H9 (cell line): ENCODE measurements around the gene TMEM95. TPM values are rescaled to one million over a fixed set of nuclear protein-coding genes. Genes with fewer than 3 reads are reported as not detected.

Source experiments
- DNase-seq: peaks from one replicate; pipeline ENCODE4 v3.0.0-alpha.2; 2017
- H2AFZ ChIP-seq: one replicate; pipeline ENCODE4 v1.6.1; 2013; ENCODE audit warnings: mild to moderate bottlenecking, low read length, control low read depth, moderate library complexity
- H2AK5ac ChIP-seq: 2 replicates; pipeline ENCODE4 v1.6.1; 2013; ENCODE audit warnings: low read length, control low read depth, mixed read lengths; ENCODE audit not compliant: insufficient read length
- H2BK120ac ChIP-seq: one replicate; pipeline ENCODE4 v1.6.1; 2013; ENCODE audit warnings: low read depth, mild to moderate bottlenecking, low read length, control low read depth, inconsistent platforms; ENCODE audit not compliant: poor library complexity, severe bottlenecking
- H2BK12ac ChIP-seq: 2 replicates; pipeline ENCODE4 v1.6.1; 2013; ENCODE audit warnings: low read length, control low read depth, mixed read lengths, low read depth; ENCODE audit not compliant: insufficient read length
- H2BK15ac ChIP-seq: 2 replicates; pipeline ENCODE4 v1.6.1; 2013; ENCODE audit warnings: low read depth, low read length, control low read depth
- H2BK20ac ChIP-seq: one replicate; pipeline ENCODE4 v1.6.1; 2013; ENCODE audit warnings: low read depth, mild to moderate bottlenecking, low read length, control low read depth, inconsistent platforms; ENCODE audit not compliant: poor library complexity, severe bottlenecking
- H2BK5ac ChIP-seq: 2 replicates; pipeline ENCODE4 v1.6.1; 2013; ENCODE audit warnings: low read length, control low read depth, mixed read lengths; ENCODE audit not compliant: insufficient read length
- H3K14ac ChIP-seq: 2 replicates; pipeline ENCODE4 v1.6.1; 2013; ENCODE audit warnings: low read length, control low read depth; ENCODE audit not compliant: insufficient read depth
- H3K18ac ChIP-seq: 2 replicates; pipeline ENCODE4 v1.6.1; 2013; ENCODE audit warnings: low read depth, mild to moderate bottlenecking, mixed read lengths, low read length, control low read depth; ENCODE audit not compliant: insufficient read length
- H3K23ac ChIP-seq: 2 replicates; pipeline ENCODE4 v1.6.1; 2013; ENCODE audit warnings: low read length, control low read depth, mixed read lengths, low read depth; ENCODE audit not compliant: insufficient read length
- H3K23me2 ChIP-seq: 2 replicates; pipeline ENCODE4 v1.6.1; 2013; ENCODE audit warnings: low read depth, mild to moderate bottlenecking, mixed read lengths, low read length, control low read depth; ENCODE audit not compliant: insufficient read length, poor library complexity, severe bottlenecking
- H3K27ac ChIP-seq: 2 replicates; pipeline ENCODE4 v1.5.1; 2013; ENCODE audit warnings: low read length, control low read depth, mixed read lengths, low read depth; ENCODE audit not compliant: insufficient read length
- H3K27me3 ChIP-seq: 2 replicates; pipeline ENCODE4 v1.6.1; 2013; ENCODE audit warnings: low read length, control low read depth, inconsistent platforms; ENCODE audit not compliant: insufficient read depth
- H3K4ac ChIP-seq: 2 replicates; pipeline ENCODE4 v1.6.1; 2013; ENCODE audit warnings: low read depth, mild to moderate bottlenecking, control low read depth, inconsistent platforms, low read length, moderate library complexity
- H3K4me1 ChIP-seq: 2 replicates; pipeline ENCODE4 v1.6.1; 2013; ENCODE audit warnings: low read length, control low read depth, inconsistent platforms; ENCODE audit not compliant: insufficient read depth
- H3K4me2 ChIP-seq: 2 replicates; pipeline ENCODE4 v1.6.1; 2013; ENCODE audit warnings: low read length, control low read depth, mixed read lengths; ENCODE audit not compliant: insufficient read length, insufficient read depth
- H3K56ac ChIP-seq: 2 replicates; pipeline ENCODE4 v1.6.1; 2013; ENCODE audit warnings: low read depth, mild to moderate bottlenecking, mixed read lengths, low read length, control low read depth; ENCODE audit not compliant: insufficient read length
- H3K79me1 ChIP-seq: 2 replicates; pipeline ENCODE4 v1.6.1; 2013; ENCODE audit warnings: low read depth, mild to moderate bottlenecking, moderate library complexity, low read length, control low read depth, inconsistent platforms; ENCODE audit not compliant: insufficient read depth, poor library complexity, severe bottlenecking
- H3K79me2 ChIP-seq: 2 replicates; pipeline ENCODE4 v1.6.1; 2013; ENCODE audit warnings: low read length, control low read depth, inconsistent platforms; ENCODE audit not compliant: insufficient read depth
- H3K9ac ChIP-seq: 2 replicates; pipeline ENCODE4 v1.6.1; 2013; ENCODE audit warnings: low read length, control low read depth, mixed read lengths; ENCODE audit not compliant: insufficient read length; ENCODE audit errors: extremely low read depth
- H3K9me3 ChIP-seq: one replicate; pipeline ENCODE4 v1.6.1; 2013; ENCODE audit warnings: low read depth, low read length, inconsistent platforms; ENCODE audit not compliant: control insufficient read depth
- H3T11ph ChIP-seq: one replicate; pipeline ENCODE4 v1.6.1; 2013; ENCODE audit warnings: mild to moderate bottlenecking, low read length, control low read depth, inconsistent platforms
- H4K20me1 ChIP-seq: one replicate; pipeline ENCODE4 v1.6.1; 2013; ENCODE audit not compliant: control insufficient read depth, insufficient read length, insufficient read depth
- H4K5ac ChIP-seq: 2 replicates; pipeline ENCODE4 v1.6.1; 2013; ENCODE audit warnings: low read depth, mild to moderate bottlenecking, mixed read lengths, low read length, control low read depth; ENCODE audit not compliant: insufficient read length
- H4K8ac ChIP-seq: replicated peaks from 2 replicates; pipeline ENCODE4 v1.6.1; 2013; ENCODE audit warnings: low read length, control low read depth, mixed read lengths, low read depth; ENCODE audit not compliant: insufficient read length
- H4K91ac ChIP-seq: 2 replicates; pipeline ENCODE4 v1.6.1; 2013; ENCODE audit warnings: low read depth, mild to moderate bottlenecking, moderate library complexity, mixed read lengths, low read length, control low read depth; ENCODE audit not compliant: insufficient read length
- H3K27ac Mint-ChIP-seq, 3 experiments: 2 replicates in 2 of 3; 3 replicates in 1 of 3; pipeline ENCODE4 v1.8.0; 2020 to 2021; ENCODE audit warnings: mixed read lengths in 3 of 3, mild to moderate bottlenecking in 1 of 3, moderate library complexity in 1 of 3
- H3K27me3 Mint-ChIP-seq: 2 replicates; pipeline ENCODE4 v1.8.0; 2021; ENCODE audit warnings: low read depth, mild to moderate bottlenecking, moderate library complexity, mixed read lengths
- H3K36me3 Mint-ChIP-seq, 3 experiments: 2 replicates in 2 of 3; 3 replicates in 1 of 3; pipeline ENCODE4 v1.8.0; 2020 to 2021; ENCODE audit warnings: low read depth in 3 of 3, mixed read lengths in 3 of 3; ENCODE audit not compliant: insufficient read depth in 1 of 3
- H3K4me1 Mint-ChIP-seq, 2 experiments: 2 replicates each; pipeline ENCODE4 v1.8.0; 2020; ENCODE audit warnings: mixed read lengths in 2 of 2
- H3K4me3 Mint-ChIP-seq, 2 experiments: 2 replicates in 1 of 2; 3 replicates in 1 of 2; pipeline ENCODE4 v1.8.0; 2020 to 2021; ENCODE audit warnings: mild to moderate bottlenecking in 2 of 2, mixed read lengths in 2 of 2, moderate library complexity in 1 of 2
- H3K9me3 Mint-ChIP-seq, 2 experiments: 2 replicates in 1 of 2; 3 replicates in 1 of 2; pipeline ENCODE4 v1.8.0; 2020; ENCODE audit warnings: mild to moderate bottlenecking in 2 of 2, mixed read lengths in 2 of 2, moderate library complexity in 1 of 2
- CTCF ChIP-seq: fragments of 200-600 bp; sonication (generic); conservative IDR thresholded peaks from 3 replicates; pipeline ENCODE4 v1.8.0; 2021; ENCODE audit warnings: antibody characterized with exemption, mild to moderate bottlenecking
- WGBS: extraction: QIAGEN DNeasy Blood & Tissue Kit; methylation state at CpG from one replicate; pipeline ENCODE4 v1.1.7; 2013; ENCODE audit warnings: missing lambda C conversion rate, low lambda C conversion rate, mixed read lengths; ENCODE audit not compliant: insufficient read length; ENCODE audit errors: extremely low coverage; 5-methylcytosine and 5-hydroxymethylcytosine counted together
- total RNA-seq: library from RNA; stranded (reverse); gene quantifications from 2 replicates; pipeline ENCODE4 v1.2.1, GENCODE V29; 2021

TMEM95 gene
- total RNA-seq, 1 experiment from 2014 or later = not detected

GRCh38 chr17:7341842-7342241 lies 13.1 kb upstream of the TMEM95 start:
- no peak overlapping the region for H3K4me3 Mint-ChIP-seq
- H3K79me1 ChIP-seq = no peaks in the 10 kb centered on the region

More at GRCh38 chr17:7341842-7342241, 13.1 kb upstream of the TMEM95 start:
- Mint-ChIP-seq H3K27me3 (no peaks in the 10 kb centered on the region; the same call in 1 of the 2 replicates), H3K4me1 (peaks cover 6 to 10% of the 10 kb centered on the region in 2 experiments), H3K9me3 (no peaks in the 10 kb centered on the region), H3K27ac (peak overlapping the region in 1 of 3 experiments; percentile 87; a peak in 1 of 7 replicates), H3K36me3 (peaks cover 0 to 2% (median 0%) of the 10 kb centered on the region in 3 experiments; a peak in 2 of 7 replicates)
- no peak overlapping the region for H2BK5ac ChIP-seq
- H3K9me3 ChIP-seq = no peaks in the 10 kb centered on the region
- no peak overlapping the region for H3K14ac ChIP-seq
- no peak overlapping the region for H3K23ac ChIP-seq
- no peak overlapping the region for H2AK5ac ChIP-seq
- H4K20me1 ChIP-seq = no peaks in the 10 kb centered on the region
- no peak overlapping the region for H3T11ph ChIP-seq
- no peaks in the 10 kb centered on the region for H3K79me2 ChIP-seq
- H2BK20ac ChIP-seq = no peak overlapping the region
- H3K56ac ChIP-seq = no peak overlapping the region
- no peak for TF ChIP-seq CTCF
- no peaks in the 10 kb centered on the region for H3K23me2 ChIP-seq
- no peak overlapping the region for H3K9ac ChIP-seq
- no peak overlapping the region for H3K4me2 ChIP-seq
- H4K8ac ChIP-seq = no peak overlapping the region
- WGBS = no CpG with 5 or more reads among the region's 13 CpGs
- no peak overlapping the region for H4K5ac ChIP-seq
- no peak overlapping the region for H3K4ac ChIP-seq
- peaks cover 4% of the 10 kb centered on the region; the same call in 1 of the 2 replicates for H3K4me1 ChIP-seq
- H4K91ac ChIP-seq = no peak overlapping the region
- H3K27ac ChIP-seq = no peak overlapping the region
- no peak overlapping the region for H2BK120ac ChIP-seq
- DNase-seq = no peak
- H3K27me3 ChIP-seq = no peaks in the 10 kb centered on the region
- H2BK15ac ChIP-seq = no peak overlapping the region
- H2BK12ac ChIP-seq = no peak overlapping the region
- no peak overlapping the region for H3K18ac ChIP-seq
- no peak overlapping the region for H2AFZ ChIP-seq
